Lung (tissue), 12 donors: ENCODE data around the gene CPAMD8. TPM values are rescaled to one million over a fixed set of nuclear protein-coding genes. Genes with fewer than 3 reads are reported as not detected.

Experiments
- ATAC-seq: fragments of 200-7000 bp; cut with Tn5 transposase; one replicate; pipeline ENCODE4 v1.9.1; 2020; ENCODE audit warnings: moderate number of reproducible peaks; ENCODE audit not compliant: insufficient read depth, low FRiP score
- DNase-seq, 3 donors: peaks; one replicate each; pipeline ENCODE4 v3.0.0-alpha.2; 2013 to 2017
- H3K27ac ChIP-seq, 2 donors: one replicate each; pipeline ENCODE4 v1.5.1; 2013; ENCODE audit warnings: mild to moderate bottlenecking in 2 of 2, moderate library complexity in 2 of 2, control low read depth in 1 of 2, inconsistent platforms in 1 of 2, low read depth in 1 of 2, low read length in 1 of 2
- H3K27me3 ChIP-seq, 3 donors: one replicate each; pipeline ENCODE4 v1.5.1; 2013; ENCODE audit warnings: low read length in 2 of 3; ENCODE audit not compliant: control insufficient read depth in 3 of 3, insufficient read depth in 3 of 3
- H3K36me3 ChIP-seq, 4 donors: one replicate each; pipeline ENCODE4 v1.5.1; 2013; ENCODE audit warnings: low read length in 4 of 4, mild to moderate bottlenecking in 1 of 4, moderate library complexity in 1 of 4; ENCODE audit not compliant: control insufficient read depth in 4 of 4, insufficient read depth in 4 of 4
- H3K4me1 ChIP-seq, 5 donors: one replicate each; pipeline ENCODE4 v1.5.1; 2013; ENCODE audit warnings: low read length in 5 of 5, mild to moderate bottlenecking in 2 of 5, moderate library complexity in 1 of 5; ENCODE audit not compliant: control insufficient read depth in 5 of 5, insufficient read depth in 5 of 5
- H3K4me3 ChIP-seq: one replicate; pipeline ENCODE4 v1.5.1; 2013; ENCODE audit warnings: mild to moderate bottlenecking, control low read depth, moderate library complexity
- H3K9ac ChIP-seq, 2 donors: one replicate each; pipeline ENCODE4 v1.5.1; 2013; ENCODE audit warnings: low read length in 2 of 2, control low read depth in 1 of 2; ENCODE audit not compliant: insufficient read depth in 1 of 2
- H3K9me3 ChIP-seq, 4 donors: one replicate each; pipeline ENCODE4 v1.5.1; 2013; ENCODE audit warnings: low read length in 3 of 4, mild to moderate bottlenecking in 1 of 4, moderate library complexity in 1 of 4; ENCODE audit not compliant: control insufficient read depth in 4 of 4, insufficient read depth in 3 of 4
- WGBS, 2 donors: extraction: QIAGEN DNeasy Blood & Tissue Kit; methylation state at CpG; one replicate each; pipeline ENCODE4 v1.1.7; 2013; 5-methylcytosine and 5-hydroxymethylcytosine counted together
- polyA plus RNA-seq, 2 donors: library from polyadenylated mRNA; stranded (reverse); fragments of 200-250 nt; gene quantifications; one replicate each; pipeline ENCODE4 v1.2.1, GENCODE V29; 2013
- total RNA-seq, 2 donors: library from RNA; depleted of rRNA in 1 of 2; stranded (reverse); fragments of >200 nt in 1 of 2; gene quantifications; one replicate each; pipeline ENCODE4 v1.2.1, GENCODE V29; 2014 to 2021
- TF ChIP-seq, protein P1 (sequence below): IDR thresholded peaks from 2 replicates; pipeline ENCODE4 v1.5.1; 2012; ENCODE audit warnings: mild to moderate bottlenecking; ENCODE audit errors: control extremely low read depth, extremely low read depth
- donor health status: control.
- donor health status: control.
- donor health status: Bipolar disorder and iron deficiency.
- donor health status: healthy.
- donor health status: DM: yes; HTN: yes; CAD: no.

Gene CPAMD8
- total and polyA plus RNA-seq, 4 donors, result 9.6 to 143 (median 31.4) TPM

DNA sequence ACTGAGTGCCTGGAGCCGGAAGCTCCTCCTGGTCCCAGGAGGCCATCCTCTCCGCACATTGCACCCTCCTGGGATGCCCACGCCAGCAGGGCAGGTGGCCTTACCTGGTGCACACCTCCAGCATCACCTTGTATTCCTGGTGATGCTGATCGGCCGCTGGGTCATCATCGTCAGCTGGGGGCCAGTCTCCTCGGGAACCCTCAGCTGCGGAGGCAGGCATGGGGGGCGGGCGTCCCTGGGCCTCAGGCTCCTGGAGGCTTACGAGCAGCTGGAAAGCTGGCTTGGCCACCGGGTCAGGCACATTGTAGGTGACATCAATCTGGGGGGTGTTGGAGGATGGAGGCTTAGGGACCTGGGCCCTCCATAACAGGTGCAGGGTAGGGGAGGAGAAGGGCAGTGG lies 124.1 kb downstream of the CPAMD8 start:
- Histone ChIP-seq H3K9ac (no peak overlapping the region), H3K4me1 (no peaks in the 10 kb centered on the region), H3K27me3 (no peaks in the 10 kb centered on the region), H3K27ac (no peak overlapping the region), H3K36me3 (peaks cover 0 to 6% (median 1%) of the 10 kb centered on the region in 4 donors), H3K4me3 (no peak overlapping the region), H3K9me3 (peaks cover 0 to 3% (median 0%) of the 10 kb centered on the region in 4 donors)
- TF ChIP-seq, protein P1, sequence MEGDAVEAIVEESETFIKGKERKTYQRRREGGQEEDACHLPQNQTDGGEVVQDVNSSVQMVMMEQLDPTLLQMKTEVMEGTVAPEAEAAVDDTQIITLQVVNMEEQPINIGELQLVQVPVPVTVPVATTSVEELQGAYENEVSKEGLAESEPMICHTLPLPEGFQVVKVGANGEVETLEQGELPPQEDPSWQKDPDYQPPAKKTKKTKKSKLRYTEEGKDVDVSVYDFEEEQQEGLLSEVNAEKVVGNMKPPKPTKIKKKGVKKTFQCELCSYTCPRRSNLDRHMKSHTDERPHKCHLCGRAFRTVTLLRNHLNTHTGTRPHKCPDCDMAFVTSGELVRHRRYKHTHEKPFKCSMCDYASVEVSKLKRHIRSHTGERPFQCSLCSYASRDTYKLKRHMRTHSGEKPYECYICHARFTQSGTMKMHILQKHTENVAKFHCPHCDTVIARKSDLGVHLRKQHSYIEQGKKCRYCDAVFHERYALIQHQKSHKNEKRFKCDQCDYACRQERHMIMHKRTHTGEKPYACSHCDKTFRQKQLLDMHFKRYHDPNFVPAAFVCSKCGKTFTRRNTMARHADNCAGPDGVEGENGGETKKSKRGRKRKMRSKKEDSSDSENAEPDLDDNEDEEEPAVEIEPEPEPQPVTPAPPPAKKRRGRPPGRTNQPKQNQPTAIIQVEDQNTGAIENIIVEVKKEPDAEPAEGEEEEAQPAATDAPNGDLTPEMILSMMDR, result no peak
- WGBS, 2 donors, result 97 to 99% methylated on average over 12 of the region's 12 CpGs
- no peak for DNase-seq
- no peak for ATAC-seq

DNA sequence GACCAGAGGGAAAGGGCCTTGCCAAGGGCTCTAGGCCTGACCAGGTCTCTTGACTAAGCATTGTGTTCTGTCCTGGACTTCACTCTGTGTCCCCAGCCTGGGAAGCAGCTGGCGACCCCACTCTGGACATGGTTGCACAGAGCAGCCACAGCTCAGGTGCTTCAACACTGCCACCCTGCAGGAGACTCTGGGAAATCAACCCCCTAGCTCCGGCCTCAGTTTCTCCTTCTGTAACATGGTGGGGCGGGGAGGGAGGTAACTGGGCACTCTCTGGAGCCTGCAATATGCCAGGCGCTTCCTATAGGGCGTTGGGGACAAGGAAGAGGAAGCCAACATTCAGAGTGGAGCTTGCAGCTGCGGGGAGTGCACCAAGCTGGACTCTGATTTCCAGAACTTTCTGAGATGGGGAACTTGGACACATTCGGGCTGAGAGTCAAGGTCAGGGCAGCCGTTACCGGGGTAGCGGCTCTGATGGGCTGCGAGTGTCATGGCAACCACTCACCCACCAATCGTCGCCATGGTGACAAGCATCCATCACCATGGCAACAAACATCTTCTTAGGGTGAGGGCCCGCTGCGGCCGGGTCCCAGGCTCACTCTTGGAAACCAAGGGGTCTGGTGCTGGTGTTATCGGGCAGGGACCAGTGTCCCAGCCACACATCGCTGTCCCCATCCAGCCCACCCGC lies 125.0 kb downstream of the CPAMD8 start:
- Histone ChIP-seq H3K4me1 (no peaks in the 10 kb centered on the region), H3K27me3 (no peaks in the 10 kb centered on the region), H3K9me3 (peaks cover 0 to 3% (median 0%) of the 10 kb centered on the region in 4 donors), H3K4me3 (no peak overlapping the region), H3K9ac (no peak overlapping the region), H3K36me3 (peaks cover 0 to 6% (median 1%) of the 10 kb centered on the region in 4 donors), H3K27ac (no peak overlapping the region)
- ATAC-seq (no peak), DNase-seq (no peak)
- TF ChIP-seq, protein P1, result no peak
- WGBS, 2 donors, result 91 to 92% methylated on average over 19 of the region's 19 CpGs

DNA sequence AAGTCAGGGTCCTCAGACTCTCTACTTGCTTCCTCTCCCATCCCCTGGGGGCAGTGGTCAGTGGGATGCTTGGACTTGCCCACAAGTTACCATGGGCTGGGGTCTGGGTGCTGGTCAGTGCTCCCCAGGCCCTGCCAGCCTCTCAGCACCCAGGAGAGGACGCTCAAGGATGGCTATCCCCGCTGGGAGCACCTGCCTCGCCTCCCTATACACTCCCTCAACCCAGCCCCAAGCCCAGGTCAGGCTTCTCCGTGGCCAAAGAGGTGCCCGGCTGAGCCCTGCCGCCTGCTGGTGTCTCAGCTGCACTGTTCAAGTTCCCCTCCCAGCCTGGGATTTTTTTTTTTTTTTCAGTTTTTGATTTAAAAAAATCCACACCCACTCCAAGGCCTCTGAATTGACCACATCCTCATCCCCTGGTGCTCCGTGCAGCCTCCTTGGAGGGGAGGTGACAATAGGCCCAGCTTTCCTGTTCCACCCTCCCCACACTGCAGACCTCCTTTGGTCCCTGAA lies 127.0 kb downstream of the CPAMD8 start:
- ATAC-seq, result no peak
- peaks cover 0 to 6% (median 1%) of the 10 kb centered on the region in 4 donors for H3K36me3 ChIP-seq
- H3K27me3 ChIP-seq, result no peaks in the 10 kb centered on the region
- no peaks in the 10 kb centered on the region for H3K4me1 ChIP-seq
- DNase-seq, result peak in 1 of 3 donors; percentile 12
- H3K9me3 ChIP-seq, result peaks cover 0 to under 1% (median 0%) of the 10 kb centered on the region in 4 donors
- no peak overlapping the region for H3K27ac ChIP-seq
- TF ChIP-seq, protein P1, result peak; percentile 28
- H3K9ac ChIP-seq, result no peak overlapping the region
- 28 to 57% methylated on average over 7 of the region's 7 CpGs for WGBS, 2 donors
- H3K4me3 ChIP-seq, result no peak overlapping the region
